GM21528 (cell line): Measurements from ENCODE around the gene CX3CR1.

Experiments used
- ATAC-seq: cut with Tn5 transposase; IDR thresholded peaks from one replicate; pipeline ENCODE4 v1.9.1; 2021; ENCODE audit warnings: mild to moderate bottlenecking, moderate library complexity; ENCODE audit not compliant: unreplicated experiment, low FRiP score

Gene CX3CR1

GRCh38 chr3:39226106-39226741, 53.6 kb downstream of the CX3CR1 start:
- peak; percentile 67 for ATAC-seq

GRCh38 chr3:39224288-39224687, 55.5 kb downstream of the CX3CR1 start:
- no peak for ATAC-seq

GRCh38 chr3:39222939-39223338, 56.9 kb downstream of the CX3CR1 start:
- ATAC-seq = no peak

GRCh38 chr3:39222462-39222861, 57.4 kb downstream of the CX3CR1 start:
- no peak for ATAC-seq

- ATAC-seq = no peak
Measured at GRCh38 chr3:39221141-39221530, 58.7 kb downstream of the CX3CR1 start.

GRCh38 chr3:39220407-39221140, 59.3 kb downstream of the CX3CR1 start:
- ATAC-seq = no peak

GRCh38 chr3:39219702-39220101, 60.1 kb downstream of the CX3CR1 start:
- no peak for ATAC-seq

- ATAC-seq = peak; percentile 96
Measured at GRCh38 chr3:39216176-39216790, 63.6 kb downstream of the CX3CR1 start.

GRCh38 chr3:39213613-39214012, 66.2 kb downstream of the CX3CR1 start:
- ATAC-seq = no peak
